Neuronal stem cell (in vitro differentiated cells): ENCODE data around the gene PCED1B.

Experiments used
- DNase-seq: peaks from one replicate; pipeline ENCODE4 v3.0.0-alpha.2; 2013; ENCODE audit warnings: low spot score
- H2AFZ ChIP-seq: one replicate; pipeline ENCODE4 v1.6.1; 2013; ENCODE audit warnings: mild to moderate bottlenecking, low read length, inconsistent platforms
- H2AK5ac ChIP-seq: 2 replicates; pipeline ENCODE4 v1.6.1; 2013; ENCODE audit warnings: low read depth, mild to moderate bottlenecking, inconsistent platforms, low read length, moderate library complexity, mixed read lengths
- H2BK120ac ChIP-seq: 2 replicates; pipeline ENCODE4 v1.6.1; 2013; ENCODE audit warnings: low read depth, mild to moderate bottlenecking, inconsistent platforms, low read length, moderate library complexity, mixed read lengths
- H2BK12ac ChIP-seq: one replicate; pipeline ENCODE4 v1.6.1; 2013; ENCODE audit warnings: low read length, inconsistent platforms
- H2BK15ac ChIP-seq: 2 replicates; pipeline ENCODE4 v1.6.1; 2013; ENCODE audit warnings: mild to moderate bottlenecking, low read length, inconsistent platforms, mixed read lengths
- H2BK5ac ChIP-seq: one replicate; pipeline ENCODE4 v1.6.1; 2013; ENCODE audit warnings: inconsistent platforms, mild to moderate bottlenecking, low read length, moderate library complexity
- H3K14ac ChIP-seq: one replicate; pipeline ENCODE4 v1.6.1; 2013; ENCODE audit warnings: low read length, inconsistent platforms
- H3K18ac ChIP-seq: 2 replicates; pipeline ENCODE4 v1.6.1; 2013; ENCODE audit warnings: low read length, inconsistent platforms
- H3K23ac ChIP-seq: 2 replicates; pipeline ENCODE4 v1.6.1; 2013; ENCODE audit warnings: low read depth, mild to moderate bottlenecking, mixed read lengths, low read length, inconsistent platforms; ENCODE audit not compliant: poor library complexity
- H3K27ac ChIP-seq: replicated peaks from 3 replicates; pipeline ENCODE4 v1.5.1; 2013; ENCODE audit warnings: low read length, inconsistent platforms
- H3K27me3 ChIP-seq, 3 experiments: 2 replicates each; pipeline ENCODE4 v1.6.1; 2013; ENCODE audit warnings: low read length in 3 of 3, mild to moderate bottlenecking in 2 of 3, inconsistent platforms in 1 of 3, low read depth in 1 of 3, mixed read lengths in 1 of 3, moderate library complexity in 1 of 3; ENCODE audit not compliant: control insufficient read depth in 3 of 3, insufficient read depth in 3 of 3
- H3K36me3 ChIP-seq, 2 donors: replicated peaks in 1 of 2; 2 replicates each; pipeline ENCODE4 v1.6.1; 2013; ENCODE audit warnings: low read length in 2 of 2; ENCODE audit not compliant: control insufficient read depth in 2 of 2, insufficient read depth in 2 of 2
- H3K4ac ChIP-seq: 2 replicates; pipeline ENCODE4 v1.6.1; 2013; ENCODE audit warnings: inconsistent platforms, mild to moderate bottlenecking, low read length, moderate library complexity
- H3K4me1 ChIP-seq, 2 donors: 1 replicate in 1 of 2; 2 replicates in 1 of 2; pipeline ENCODE4 v1.6.1; 2013; ENCODE audit warnings: low read length in 2 of 2, low read depth in 1 of 2; ENCODE audit not compliant: control insufficient read depth in 2 of 2, insufficient read depth in 1 of 2
- H3K4me2 ChIP-seq: one replicate; pipeline ENCODE4 v1.6.1; 2013; ENCODE audit warnings: mild to moderate bottlenecking, low read length, inconsistent platforms; ENCODE audit not compliant: insufficient read depth, poor library complexity, severe bottlenecking
- H3K4me3 ChIP-seq, 2 donors: 2 replicates each; pipeline ENCODE4 v1.5.1; 2013; ENCODE audit warnings: low read length in 2 of 2, mild to moderate bottlenecking in 2 of 2, inconsistent platforms in 1 of 2, moderate library complexity in 1 of 2
- H3K79me1 ChIP-seq: one replicate; pipeline ENCODE4 v1.6.1; 2013; ENCODE audit warnings: low read depth, mild to moderate bottlenecking, inconsistent platforms, low read length, moderate library complexity
- H3K9ac ChIP-seq: one replicate; pipeline ENCODE4 v1.6.1; 2013; ENCODE audit warnings: mild to moderate bottlenecking, low read depth, low read length, inconsistent platforms; ENCODE audit not compliant: poor library complexity
- H3K9me3 ChIP-seq, 2 donors: replicated peaks in 1 of 2; 2 replicates each; pipeline versions ENCODE3 to v1.6.1; 2013; ENCODE audit warnings: low read length in 2 of 2, mild to moderate bottlenecking in 2 of 2, inconsistent platforms in 1 of 2, low read depth in 1 of 2, mixed read lengths in 1 of 2, moderate library complexity in 1 of 2; ENCODE audit not compliant: control insufficient read depth in 2 of 2, insufficient read depth in 1 of 2
- H4K8ac ChIP-seq: one replicate; pipeline ENCODE4 v1.6.1; 2013; ENCODE audit warnings: low read depth, mild to moderate bottlenecking, inconsistent platforms, low read length, moderate library complexity
- H4K91ac ChIP-seq: one replicate; pipeline ENCODE4 v1.6.1; 2013; ENCODE audit warnings: low read length, low read depth, mild to moderate bottlenecking, inconsistent platforms; ENCODE audit not compliant: poor library complexity
- WGBS, 2 donors: extraction: QIAGEN DNeasy Blood & Tissue Kit; methylation state at CpG; one replicate each; pipeline ENCODE4 v1.1.7; 2013; ENCODE audit warnings: missing lambda C conversion rate in 2 of 2, mixed read lengths in 1 of 2; ENCODE audit not compliant: insufficient read length in 2 of 2, insufficient replicate concordance in 1 of 2; ENCODE audit errors: extremely low coverage in 2 of 2; 5-methylcytosine and 5-hydroxymethylcytosine counted together

Gene PCED1B

GRCh38 chr12:47107446-47107845, 28.0 kb downstream of the PCED1B start:
- H3K23ac ChIP-seq, result no peak overlapping the region
- no peak overlapping the region for H3K18ac ChIP-seq
- H2BK5ac ChIP-seq, result no peak overlapping the region
- H3K9ac ChIP-seq, result no peak overlapping the region
- no peaks in the 10 kb centered on the region for H3K9me3 ChIP-seq
- no peaks in the 10 kb centered on the region for H3K36me3 ChIP-seq
- no peak overlapping the region for H2AK5ac ChIP-seq
- H3K14ac ChIP-seq, result no peak overlapping the region
- H2BK120ac ChIP-seq, result no peak overlapping the region
- H2AFZ ChIP-seq, result no peak overlapping the region
- H3K4me3 ChIP-seq, result no peak overlapping the region
- no peak overlapping the region for H2BK12ac ChIP-seq
- H3K79me1 ChIP-seq, result no peaks in the 10 kb centered on the region
- H3K27ac ChIP-seq, result no peak overlapping the region
- peaks cover 0 to 4% of the 10 kb centered on the region in 2 donors for H3K4me1 ChIP-seq
- DNase-seq, result no peak
- no peak overlapping the region for H3K4ac ChIP-seq
- H4K8ac ChIP-seq, result no peak overlapping the region
- H2BK15ac ChIP-seq, result no peak overlapping the region
- no peak overlapping the region for H3K4me2 ChIP-seq
- WGBS, 2 donors, result no CpG with 5 or more reads among the region's 3 CpGs
- H4K91ac ChIP-seq, result no peak overlapping the region
- no peaks in the 10 kb centered on the region for H3K27me3 ChIP-seq

GRCh38 chr12:47107926-47108325, 28.5 kb downstream of the PCED1B start:
- Histone ChIP-seq H3K23ac (no peak overlapping the region), H3K14ac (no peak overlapping the region), H3K79me1 (no peaks in the 10 kb centered on the region), H2BK15ac (no peak overlapping the region), H3K4ac (no peak overlapping the region), H3K4me3 (no peak overlapping the region), H3K27ac (no peak overlapping the region), H3K4me1 (peaks cover 0 to 4% of the 10 kb centered on the region in 2 donors), H3K36me3 (no peaks in the 10 kb centered on the region), H3K9me3 (no peaks in the 10 kb centered on the region), H4K91ac (no peak overlapping the region), H2AFZ (no peak overlapping the region), H3K27me3 (no peaks in the 10 kb centered on the region), H4K8ac (no peak overlapping the region), H2BK5ac (no peak overlapping the region), H2BK12ac (no peak overlapping the region), H2AK5ac (no peak overlapping the region), H3K18ac (no peak overlapping the region), H2BK120ac (no peak overlapping the region), H3K9ac (no peak overlapping the region), H3K4me2 (no peak overlapping the region)
- DNase-seq, result no peak

GRCh38 chr12:47110011-47110541, 30.7 kb downstream of the PCED1B start:
- Histone ChIP-seq H3K36me3 (no peaks in the 10 kb centered on the region), H3K27me3 (no peaks in the 10 kb centered on the region), H3K9ac (no peak overlapping the region), H3K4me3 (no peak overlapping the region), H3K4ac (no peak overlapping the region), H3K4me1 (peaks cover 0 to 2% of the 10 kb centered on the region in 2 donors), H3K9me3 (no peaks in the 10 kb centered on the region), H4K91ac (no peak overlapping the region), H3K4me2 (no peak overlapping the region), H2BK5ac (no peak overlapping the region), H2AFZ (no peak overlapping the region), H3K27ac (no peak overlapping the region), H3K79me1 (no peaks in the 10 kb centered on the region), H3K14ac (no peak overlapping the region), H2BK12ac (no peak overlapping the region), H3K18ac (no peak overlapping the region), H2BK15ac (no peak overlapping the region), H2AK5ac (no peak overlapping the region), H2BK120ac (no peak overlapping the region), H3K23ac (no peak overlapping the region), H4K8ac (no peak overlapping the region)
- no CpG with 5 or more reads among the region's 2 CpGs for WGBS, 2 donors
- no peak for DNase-seq

GRCh38 chr12:47110718-47111391, 31.4 kb downstream of the PCED1B start:
- Histone ChIP-seq H2BK15ac (no peak overlapping the region), H2BK120ac (no peak overlapping the region), H2AFZ (no peak overlapping the region), H3K4me3 (no peak overlapping the region), H3K79me1 (no peaks in the 10 kb centered on the region), H3K4me1 (no peaks in the 10 kb centered on the region), H2BK12ac (no peak overlapping the region), H3K4me2 (no peak overlapping the region), H3K36me3 (no peaks in the 10 kb centered on the region), H3K4ac (no peak overlapping the region), H3K27me3 (no peaks in the 10 kb centered on the region), H2BK5ac (no peak overlapping the region), H4K91ac (no peak overlapping the region), H3K18ac (no peak overlapping the region), H3K14ac (no peak overlapping the region), H3K23ac (no peak overlapping the region), H3K9me3 (no peaks in the 10 kb centered on the region), H2AK5ac (no peak overlapping the region), H4K8ac (no peak overlapping the region), H3K27ac (no peak overlapping the region), H3K9ac (no peak overlapping the region)
- DNase-seq, result no peak
- WGBS, 2 donors, result no CpG with 5 or more reads among the region's 2 CpGs
